Stimulated activated naive CD4-positive, alpha-beta T cell (primary cell): ENCODE results near the gene KRT78.
"Not testable (repeated sequence)": the region's sequence is repeated elsewhere in the genome, so short reads cannot be mapped to it uniquely, and the experiment has no call there.

Experiments
- DNase-seq, 6 experiments: peaks; one replicate each; lab custom pipeline; 2025; lab: John Stamatoyannopoulos, UW

KRT78 gene

DNA sequence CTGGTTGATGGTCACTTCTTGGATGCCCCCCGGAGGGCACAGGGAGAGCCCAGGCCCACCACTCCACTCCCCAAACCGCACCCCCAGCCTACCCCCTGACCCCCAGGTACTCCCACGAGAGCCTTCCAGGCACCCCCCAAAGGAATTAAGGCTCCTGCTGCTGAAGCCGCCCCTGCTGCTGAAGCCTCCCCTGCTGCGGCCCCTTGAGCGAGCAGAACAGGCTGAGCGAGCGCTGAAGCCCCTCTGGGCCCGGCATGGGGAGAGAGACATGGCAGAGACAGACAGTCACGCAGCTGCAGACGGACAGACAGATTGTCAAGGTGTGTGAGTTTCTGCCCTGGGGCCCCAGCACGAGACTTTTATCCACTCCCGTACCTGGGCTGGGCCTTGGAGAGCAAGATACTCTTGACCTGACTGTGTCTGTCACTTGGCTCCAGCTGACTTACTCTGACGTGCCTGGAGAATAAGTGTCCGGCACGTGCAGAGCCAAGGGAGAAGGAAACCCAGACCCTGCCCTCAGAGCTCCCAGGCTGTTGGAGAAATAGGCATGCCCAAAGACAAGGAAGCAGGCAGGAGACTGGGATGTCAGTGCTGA, at the start of gene KRT78:
KRT78 (minus strand) TSS at position 334 of the 595 bp plus-strand sequence; CDS start at position 270, 64 bp downstream.
- no peak for DNase-seq

DNA sequence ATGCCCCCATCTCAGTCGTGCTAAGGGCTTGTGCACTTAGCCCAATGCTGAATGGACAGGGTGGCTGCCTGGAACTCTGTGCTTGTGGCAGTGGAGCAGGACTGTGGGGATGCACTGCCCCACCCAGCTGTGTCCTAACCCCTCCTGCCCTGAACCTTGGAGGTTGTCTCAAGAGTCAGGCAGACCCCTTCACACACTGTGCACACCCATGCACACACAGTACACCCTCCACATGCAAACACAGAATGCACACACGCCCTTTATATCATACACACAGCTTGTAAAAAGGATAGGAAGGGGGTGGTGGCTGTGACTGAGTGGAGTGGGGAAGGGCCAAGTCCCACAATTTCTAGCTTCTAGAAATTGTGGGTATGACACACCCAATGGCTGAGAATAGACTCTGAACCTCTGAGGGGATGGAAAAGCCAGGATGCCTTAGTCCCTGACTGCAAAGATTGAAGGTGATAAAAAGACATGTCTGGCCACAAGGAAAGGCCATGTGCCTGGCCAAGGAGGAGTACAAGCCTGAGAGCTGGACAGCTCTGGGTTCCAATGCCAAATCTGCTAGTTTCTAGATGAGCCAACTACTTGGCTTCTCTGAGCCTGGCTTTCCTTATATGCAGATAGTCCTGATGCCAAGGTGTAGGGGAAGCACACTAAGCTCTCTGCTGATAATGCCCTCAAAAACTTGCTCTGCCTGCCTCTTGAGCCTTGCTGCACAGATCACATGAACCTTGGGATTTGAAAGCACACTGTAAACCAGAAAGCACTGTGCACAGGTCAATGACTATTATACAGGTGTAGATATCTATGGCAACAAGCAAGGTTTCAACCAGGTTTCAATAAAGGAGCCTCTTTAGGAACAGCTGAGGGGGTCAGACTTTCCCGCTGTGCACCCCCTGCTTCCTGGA, 47.7 kb upstream of the KRT78 start:
- no peak for DNase-seq

- DNase-seq: no peak
Measured at GRCh38 chr12:52895726-52896189, 47.0 kb upstream of the KRT78 start.

- no peak for DNase-seq
Measured at GRCh38 chr12:52892974-52893373, 44.2 kb upstream of the KRT78 start.

GRCh38 chr12:52892207-52892852, 43.5 kb upstream of the KRT78 start:
- DNase-seq: no peak

- DNase-seq: no peak
Measured at GRCh38 chr12:52891044-52891443, 42.2 kb upstream of the KRT78 start.

DNA sequence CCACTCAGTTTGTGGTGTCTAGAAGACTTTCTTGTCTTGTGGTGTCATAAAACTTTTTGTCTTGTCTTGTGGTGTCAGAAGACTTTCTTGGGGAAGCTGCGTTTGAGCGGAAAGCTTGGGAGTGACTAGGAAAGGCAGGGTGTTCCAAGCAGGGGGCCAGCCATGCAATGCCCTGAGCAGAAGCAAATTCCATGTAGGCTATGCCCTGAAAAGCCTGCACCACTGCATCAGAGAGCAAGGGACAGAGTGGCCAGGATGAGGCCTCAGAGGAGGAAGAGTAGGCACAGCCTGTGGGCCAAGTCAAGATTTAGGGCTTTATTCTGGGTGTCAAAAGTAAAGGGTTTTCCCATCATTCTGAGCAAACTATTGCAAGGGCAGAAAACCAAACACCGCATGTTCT, 41.6 kb upstream of the KRT78 start:
- DNase-seq: no peak

DNA sequence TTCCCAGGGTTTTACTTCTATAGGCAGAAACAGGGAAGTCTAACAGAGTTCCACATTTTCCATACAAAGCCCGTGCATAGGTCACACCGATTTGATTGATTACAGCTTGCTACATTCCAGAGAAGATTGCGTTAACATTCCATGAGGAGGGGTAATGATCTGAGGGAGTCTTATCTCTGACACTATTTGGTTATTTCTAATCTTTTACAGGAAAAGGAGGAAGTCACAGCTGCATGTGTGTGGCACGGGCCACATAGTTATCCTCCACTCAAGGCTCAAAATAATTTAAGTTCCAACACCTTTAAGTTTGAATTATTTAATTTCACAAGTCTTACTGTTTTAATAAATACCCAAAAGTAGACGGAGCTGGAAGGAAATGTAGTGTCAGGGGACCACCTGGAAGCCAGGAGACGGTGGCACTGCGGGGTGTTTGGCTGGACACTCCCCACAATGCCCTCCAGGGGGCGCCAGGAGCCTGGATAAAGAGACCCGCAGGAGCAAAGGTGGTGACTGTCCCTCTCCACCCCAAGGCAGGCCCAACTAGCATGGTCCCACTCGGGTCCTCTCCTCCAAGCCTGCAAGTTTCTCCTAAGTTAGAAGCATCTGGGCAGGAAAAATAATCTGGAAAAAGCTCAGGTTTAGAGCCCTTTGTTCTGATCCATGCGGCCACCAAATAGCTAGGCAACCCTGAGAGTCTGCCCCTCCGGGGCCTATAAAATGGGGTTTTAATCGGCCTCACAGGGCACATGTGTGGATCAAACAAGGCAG, 35.9 kb upstream of the KRT78 start:
- peak; percentile 38 to 86 (median 74) for DNase-seq

DNA sequence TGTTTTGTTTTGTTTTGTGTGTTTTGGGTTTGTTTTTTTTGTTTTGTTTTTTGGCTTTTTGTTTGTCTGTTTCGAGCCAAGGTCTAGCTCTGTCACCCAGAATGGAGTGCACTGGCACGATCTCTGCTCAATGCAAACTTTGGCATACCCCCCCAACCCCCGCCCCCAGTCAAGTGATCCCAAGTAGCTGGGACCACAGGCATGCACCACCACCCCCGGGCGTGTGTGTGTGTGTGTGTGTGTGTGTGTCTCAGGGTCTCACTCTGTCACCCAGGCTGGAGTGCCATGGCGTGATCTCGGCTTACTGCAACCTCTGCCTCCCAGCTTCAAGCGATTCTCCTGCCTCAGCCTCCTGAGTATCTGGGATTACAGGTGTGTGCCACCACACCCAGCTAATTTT, 31.7 kb upstream of the KRT78 start:
- not testable (repeated sequence) for DNase-seq

- peak; percentile 61 to 81 (median 66) for DNase-seq
Measured at GRCh38 chr12:52879394-52880351, 30.9 kb upstream of the KRT78 start.

DNA sequence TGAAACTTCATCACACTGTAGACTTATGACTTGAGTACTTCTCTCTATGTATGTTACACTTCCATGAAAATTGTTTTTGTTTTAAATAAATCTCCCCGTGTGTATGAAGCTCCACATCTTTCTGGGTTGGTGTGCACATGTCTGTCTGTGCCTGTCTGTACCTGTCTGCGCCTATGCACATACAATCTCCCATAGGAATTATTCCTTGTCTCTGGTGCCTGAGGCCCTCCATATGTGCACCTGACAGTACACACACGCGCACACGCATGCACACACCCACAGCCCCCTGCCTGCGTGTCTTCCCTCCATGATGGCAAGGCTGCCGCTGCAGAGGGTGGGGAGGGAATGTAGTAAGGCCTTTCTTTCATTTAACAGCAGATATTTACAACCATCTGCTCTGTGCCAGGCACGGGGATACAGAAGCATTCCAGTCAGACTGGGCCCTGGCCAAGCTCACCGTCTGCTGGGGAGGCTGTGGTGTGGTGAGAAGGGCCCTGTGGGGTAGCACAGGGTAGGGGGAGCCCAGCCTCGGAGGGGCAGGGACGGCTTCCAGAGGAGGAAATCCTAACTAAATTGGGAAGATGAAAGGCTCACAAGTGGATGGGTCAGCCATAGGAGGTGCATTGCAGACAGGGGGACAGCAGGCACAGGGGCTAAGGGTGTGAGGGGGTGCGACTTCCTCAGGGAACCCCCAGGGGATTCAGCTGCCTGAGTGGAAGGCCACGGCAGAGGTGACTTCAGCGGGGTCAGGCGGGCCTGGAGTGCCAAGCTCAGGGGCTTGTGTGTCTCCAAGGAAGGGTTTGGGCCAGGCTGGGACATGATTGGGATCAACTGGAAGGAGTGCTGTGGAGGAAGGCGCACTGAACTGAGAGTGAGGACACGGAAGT, 30.0 kb upstream of the KRT78 start:
- no peak for DNase-seq

DNA sequence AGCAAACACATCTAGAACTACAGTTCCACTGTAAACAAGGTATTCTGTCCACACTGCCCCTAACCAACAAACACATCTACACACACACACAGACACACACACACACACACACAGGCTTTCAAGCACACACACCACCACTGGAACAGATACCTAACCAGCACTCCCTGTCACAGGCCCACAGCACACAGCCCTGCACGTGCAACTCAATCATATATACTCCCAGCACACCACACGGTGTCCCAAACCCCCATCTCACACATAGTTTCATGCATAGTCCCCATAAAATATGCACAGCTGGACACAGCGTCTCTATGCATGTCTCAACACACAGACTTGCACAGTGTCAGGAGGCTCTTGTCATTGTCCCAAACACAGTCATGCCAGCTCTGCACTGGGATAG, 28.4 kb upstream of the KRT78 start:
- DNase-seq: no peak

GRCh38 chr12:52876372-52876771, 27.6 kb upstream of the KRT78 start:
- no peak for DNase-seq

GRCh38 chr12:52874573-52875435, 26.0 kb upstream of the KRT78 start:
- DNase-seq: no peak

DNA sequence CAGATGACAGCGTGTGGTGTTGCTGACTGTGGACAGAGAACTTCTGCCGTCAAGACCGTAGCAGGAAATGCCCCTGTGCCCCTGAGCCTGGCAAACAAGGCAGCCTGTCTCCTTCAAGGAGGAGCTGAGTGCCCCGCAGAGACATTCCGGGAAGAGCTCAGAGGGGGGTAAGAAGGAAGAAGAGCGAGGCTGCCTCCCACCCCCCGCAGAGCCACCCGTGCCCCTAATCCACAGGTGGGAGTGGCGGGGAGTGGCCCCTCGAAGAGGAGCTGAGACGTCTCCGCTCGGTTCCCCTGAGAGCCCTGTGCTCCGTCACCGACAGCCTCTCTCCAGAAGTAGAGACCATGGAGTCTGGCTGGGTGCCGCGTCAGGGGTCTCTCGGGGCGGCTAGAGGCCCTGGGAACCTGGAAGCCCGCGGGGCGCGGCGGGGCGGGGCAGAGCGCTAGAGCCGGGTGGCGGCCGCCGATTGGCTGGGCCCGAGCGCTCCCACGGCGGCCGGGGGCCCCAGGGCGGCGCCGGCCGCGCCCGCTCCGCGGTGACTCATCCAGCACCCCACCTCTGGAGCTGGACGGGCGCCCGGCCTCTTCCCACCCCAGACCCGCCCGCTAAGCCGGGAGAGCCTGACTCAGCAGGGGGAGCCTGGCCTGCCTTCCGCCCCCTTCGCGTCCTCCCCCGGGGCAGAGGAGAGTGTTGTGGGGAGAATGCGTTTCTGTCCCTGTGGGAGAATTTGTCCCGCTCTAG, 25.2 kb upstream of the KRT78 start:
- DNase-seq: peak in 5 of 6 experiments; percentile 21 to 60 (median 49)

GRCh38 chr12:52873513-52873831, 24.7 kb upstream of the KRT78 start:
- no peak for DNase-seq

DNA sequence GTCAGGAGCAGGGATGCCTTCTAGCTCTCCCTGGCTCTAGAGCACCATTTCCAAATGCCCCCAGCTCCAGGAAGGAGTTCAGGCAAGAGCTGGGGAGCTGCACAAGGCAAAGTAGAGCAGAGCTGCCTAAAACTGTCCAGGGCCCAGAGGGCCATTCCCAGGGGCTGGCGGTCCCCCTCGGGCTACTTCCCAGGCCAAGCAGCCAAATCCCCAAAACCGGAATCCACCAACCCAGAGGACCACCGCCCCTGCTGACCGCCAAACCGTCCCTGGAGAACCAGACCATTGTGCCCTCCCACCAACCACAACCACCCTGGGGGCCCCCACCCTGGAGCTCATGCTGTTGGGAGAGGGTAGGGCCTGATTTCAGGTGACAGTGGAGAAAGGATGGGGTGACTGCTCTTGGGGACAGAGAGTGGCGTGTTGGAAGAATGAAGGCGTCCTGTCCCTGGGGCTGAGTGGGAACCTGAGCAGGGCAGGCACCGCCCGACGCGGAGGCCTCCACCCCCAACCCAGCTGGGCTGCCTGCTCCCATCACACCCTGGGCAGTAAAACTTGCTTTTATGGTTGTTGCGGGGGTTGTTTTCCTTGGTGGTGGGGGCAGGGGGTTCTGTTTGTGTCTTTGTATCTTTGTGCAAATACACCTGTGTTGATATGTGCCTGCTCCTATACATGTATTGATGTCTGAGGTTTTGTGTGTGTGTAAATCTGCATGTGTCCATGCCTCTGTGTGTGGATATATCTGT, 24.0 kb upstream of the KRT78 start:
- DNase-seq: no peak
